OCI-LY7 (cell line): Measurements from ENCODE around the gene BCL10.

ENCODE experiments used
- CTCF ChIP-seq: fragments of 200-600 bp; sonication (generic); conservative IDR thresholded peaks from 2 replicates; pipeline ENCODE4 v1.5.1; 2014; ENCODE audit warnings: mild to moderate bottlenecking, antibody characterized with exemption, low read length, moderate library complexity, mixed read lengths
- EZH2phosphoT487 ChIP-seq: fragments of 200-600 bp; sonication (generic); IDR thresholded peaks from 2 replicates; pipeline ENCODE4 v1.6.1; 2018; ENCODE audit warnings: low read depth, borderline replicate concordance, mild to moderate bottlenecking, mixed run types, antibody characterized with exemption, low read length, moderate library complexity, mixed read lengths

GRCh38 chr1:85224734-85225623 is 51.5 kb downstream of the BCL10 start:
- TF ChIP-seq CTCF (no peak), EZH2phosphoT487 (no peak)
